GM12874 (cell line): Measurements from ENCODE around the gene MATN1.

ENCODE experiments used
- TF ChIP-seq, protein P1 (sequence below): IDR thresholded peaks from 2 replicates; pipeline ENCODE4 v1.5.1; 2011; ENCODE audit warnings: low read depth, mild to moderate bottlenecking, control low read depth, low read length, moderate library complexity; ENCODE audit not compliant: insufficient read depth

The MATN1 gene

DNA sequence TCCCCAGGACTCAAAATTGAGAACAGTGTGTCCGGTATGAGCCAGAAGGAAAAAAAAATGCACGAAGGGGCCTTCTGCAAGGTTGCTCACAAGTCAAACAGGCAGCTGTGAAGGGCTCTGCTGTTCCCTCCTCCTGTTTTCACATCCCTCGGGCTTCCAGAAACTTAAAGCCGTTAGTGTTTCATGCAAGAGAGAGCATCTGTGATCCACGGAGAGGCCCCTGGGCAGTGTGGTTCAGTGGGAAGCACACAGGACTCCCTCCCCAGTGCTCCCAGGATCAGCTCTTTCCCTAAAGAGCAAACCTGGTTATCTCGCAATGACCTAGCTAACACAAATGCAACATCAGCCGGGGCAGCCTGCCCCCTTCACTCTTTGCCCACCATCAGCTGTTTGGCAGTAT, 2.9 kb upstream of the MATN1 start:
- TF ChIP-seq, protein P1, sequence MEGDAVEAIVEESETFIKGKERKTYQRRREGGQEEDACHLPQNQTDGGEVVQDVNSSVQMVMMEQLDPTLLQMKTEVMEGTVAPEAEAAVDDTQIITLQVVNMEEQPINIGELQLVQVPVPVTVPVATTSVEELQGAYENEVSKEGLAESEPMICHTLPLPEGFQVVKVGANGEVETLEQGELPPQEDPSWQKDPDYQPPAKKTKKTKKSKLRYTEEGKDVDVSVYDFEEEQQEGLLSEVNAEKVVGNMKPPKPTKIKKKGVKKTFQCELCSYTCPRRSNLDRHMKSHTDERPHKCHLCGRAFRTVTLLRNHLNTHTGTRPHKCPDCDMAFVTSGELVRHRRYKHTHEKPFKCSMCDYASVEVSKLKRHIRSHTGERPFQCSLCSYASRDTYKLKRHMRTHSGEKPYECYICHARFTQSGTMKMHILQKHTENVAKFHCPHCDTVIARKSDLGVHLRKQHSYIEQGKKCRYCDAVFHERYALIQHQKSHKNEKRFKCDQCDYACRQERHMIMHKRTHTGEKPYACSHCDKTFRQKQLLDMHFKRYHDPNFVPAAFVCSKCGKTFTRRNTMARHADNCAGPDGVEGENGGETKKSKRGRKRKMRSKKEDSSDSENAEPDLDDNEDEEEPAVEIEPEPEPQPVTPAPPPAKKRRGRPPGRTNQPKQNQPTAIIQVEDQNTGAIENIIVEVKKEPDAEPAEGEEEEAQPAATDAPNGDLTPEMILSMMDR, result no peak

DNA sequence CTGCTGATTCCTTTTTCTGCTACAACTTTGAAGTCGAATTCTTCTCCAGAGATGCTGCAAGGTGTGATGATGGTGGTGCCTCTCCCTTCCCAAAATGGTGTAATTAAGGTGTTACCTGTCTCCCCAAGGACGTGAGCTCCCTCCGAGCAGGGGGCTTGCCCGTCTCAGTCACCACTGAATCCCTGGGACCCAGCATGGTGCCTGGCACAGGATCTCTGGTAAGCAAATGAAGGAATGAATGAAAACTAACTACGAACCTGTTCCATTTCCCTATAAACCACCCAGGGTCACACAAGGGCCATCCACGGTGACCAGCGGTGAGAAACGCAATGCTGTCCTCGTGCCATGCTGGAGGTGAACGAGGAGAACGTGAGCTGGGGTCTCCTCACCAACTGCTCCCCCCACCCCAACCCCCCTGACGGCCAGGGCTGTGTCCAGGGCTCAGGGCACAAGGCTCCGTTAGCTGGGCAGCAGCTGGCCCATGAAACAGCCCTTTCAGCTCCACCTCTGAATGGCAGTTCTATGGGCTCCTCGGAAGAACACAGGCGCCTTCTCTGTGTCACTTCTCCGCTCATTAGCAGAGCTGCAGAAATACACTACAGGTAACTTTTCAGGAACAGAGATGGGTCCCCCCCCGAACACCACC, 2.2 kb upstream of the MATN1 start:
- TF ChIP-seq, protein P1, result no peak

DNA sequence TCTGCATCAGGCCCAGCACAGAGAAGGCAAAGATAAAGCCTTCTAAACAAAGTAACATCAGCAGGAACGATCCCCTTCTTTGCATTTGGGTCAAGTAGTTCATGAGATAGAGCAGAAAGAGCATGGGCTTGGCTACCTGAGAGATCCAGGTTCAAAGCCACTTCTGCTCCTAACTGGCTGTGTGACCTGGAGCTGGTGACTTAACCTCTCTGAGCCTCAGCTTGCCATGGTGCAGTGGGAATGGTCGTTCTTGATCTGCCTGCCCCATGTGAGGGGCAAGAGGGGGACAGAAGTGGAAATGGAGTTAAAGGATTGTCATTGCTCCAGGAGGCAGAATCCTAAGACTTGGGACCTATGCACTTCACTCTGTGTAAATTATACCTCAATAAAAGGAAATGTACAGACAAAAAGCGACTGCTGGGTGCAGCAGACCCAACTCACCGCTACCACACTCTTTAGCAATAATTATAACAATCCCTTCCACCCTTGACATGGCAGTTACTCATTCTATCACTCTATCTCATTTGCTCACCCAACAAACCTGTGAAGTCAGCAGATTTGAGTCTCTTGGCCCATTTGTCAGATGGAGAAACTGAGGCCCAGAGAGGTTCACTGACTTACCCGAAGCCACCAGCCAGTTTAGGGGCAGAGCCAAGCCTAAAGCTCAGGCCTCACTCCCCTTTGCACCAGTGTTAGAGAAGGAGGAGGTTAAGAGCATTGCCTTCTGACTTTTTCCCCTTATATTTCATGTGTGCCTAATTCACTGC, 1.5 kb upstream of the MATN1 start:
- TF ChIP-seq, protein P1, result no peak

DNA sequence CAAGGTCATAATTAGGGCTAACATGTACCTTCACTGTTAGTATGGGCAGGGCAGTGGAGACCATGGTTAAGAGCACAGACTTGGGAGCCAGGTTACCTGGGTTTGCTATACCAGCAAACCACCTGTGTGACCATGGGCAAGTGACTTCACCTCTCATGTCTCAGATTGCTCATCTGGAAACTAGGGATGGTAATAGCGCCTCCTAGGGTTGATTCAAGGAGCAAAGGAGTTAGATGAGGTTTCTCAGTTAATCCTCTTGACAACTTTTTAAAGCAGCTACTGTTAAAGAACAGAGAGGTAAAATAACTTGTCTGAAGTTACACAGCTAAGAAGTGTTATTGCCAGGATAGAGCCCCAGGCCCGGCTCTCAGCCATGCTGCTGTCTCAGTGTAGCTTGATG, 790 bp upstream of the MATN1 start:
- TF ChIP-seq, protein P1, result peak; percentile 45; the same call in 1 of the 2 replicates

DNA sequence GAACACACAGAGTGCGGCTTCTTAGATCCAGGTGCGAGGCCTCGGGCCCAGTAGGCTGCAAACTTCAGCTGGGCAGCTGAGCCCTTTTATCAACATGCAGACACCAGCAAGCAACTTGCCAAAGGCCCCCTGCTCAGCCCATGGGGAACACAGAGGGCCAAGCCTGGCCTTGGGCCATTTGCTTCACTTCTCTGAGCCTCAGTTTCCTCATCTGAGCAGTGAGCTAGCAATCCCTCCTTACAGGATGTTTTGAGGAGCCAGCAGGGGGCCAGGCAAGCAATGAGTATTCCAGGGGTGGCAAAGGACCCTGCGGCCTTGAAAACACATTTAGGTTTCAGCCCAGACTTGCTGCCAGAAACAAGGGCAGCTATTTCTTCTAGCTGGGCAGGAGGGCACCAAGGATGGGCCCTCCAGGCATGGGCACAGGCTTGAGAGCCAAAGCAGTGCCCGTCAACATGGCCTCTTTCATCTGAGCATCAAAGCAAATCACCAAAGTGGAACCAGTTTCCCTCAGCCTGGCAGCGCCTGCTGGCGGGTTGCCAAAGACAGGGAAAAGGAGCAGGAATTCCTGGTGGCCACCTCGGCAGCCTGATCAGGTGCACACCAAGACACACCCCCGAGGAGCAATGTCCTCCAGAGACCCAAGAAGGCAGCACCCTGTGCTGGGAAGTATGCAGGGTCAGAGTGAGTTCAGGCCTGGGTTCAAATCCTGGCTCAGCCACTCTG, 1.4 kb downstream of the MATN1 start:
- TF ChIP-seq, protein P1, result no peak

DNA sequence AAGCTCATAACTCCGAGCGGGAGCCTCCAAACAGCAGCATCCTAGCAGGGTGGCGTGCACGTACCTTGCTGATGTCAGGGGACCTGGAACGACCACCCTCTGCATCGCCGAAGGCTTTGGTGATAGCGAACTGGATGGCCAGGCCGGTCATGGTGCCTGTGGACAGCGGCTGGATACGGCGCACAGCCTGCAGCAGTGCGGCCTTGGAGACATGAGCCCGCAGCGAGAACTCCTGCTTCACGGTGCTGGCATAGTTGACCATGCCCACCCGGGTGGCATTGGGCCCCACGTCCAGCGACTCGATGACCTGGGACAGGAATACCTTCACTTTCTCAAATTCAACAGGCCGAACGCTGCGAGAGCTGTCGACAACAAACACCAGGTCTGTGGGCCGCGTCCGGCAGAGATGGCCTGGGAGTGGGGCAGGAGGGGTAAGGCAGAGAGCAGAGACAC, 2.0 kb downstream of the MATN1 start:
- TF ChIP-seq, protein P1, result no peak

DNA sequence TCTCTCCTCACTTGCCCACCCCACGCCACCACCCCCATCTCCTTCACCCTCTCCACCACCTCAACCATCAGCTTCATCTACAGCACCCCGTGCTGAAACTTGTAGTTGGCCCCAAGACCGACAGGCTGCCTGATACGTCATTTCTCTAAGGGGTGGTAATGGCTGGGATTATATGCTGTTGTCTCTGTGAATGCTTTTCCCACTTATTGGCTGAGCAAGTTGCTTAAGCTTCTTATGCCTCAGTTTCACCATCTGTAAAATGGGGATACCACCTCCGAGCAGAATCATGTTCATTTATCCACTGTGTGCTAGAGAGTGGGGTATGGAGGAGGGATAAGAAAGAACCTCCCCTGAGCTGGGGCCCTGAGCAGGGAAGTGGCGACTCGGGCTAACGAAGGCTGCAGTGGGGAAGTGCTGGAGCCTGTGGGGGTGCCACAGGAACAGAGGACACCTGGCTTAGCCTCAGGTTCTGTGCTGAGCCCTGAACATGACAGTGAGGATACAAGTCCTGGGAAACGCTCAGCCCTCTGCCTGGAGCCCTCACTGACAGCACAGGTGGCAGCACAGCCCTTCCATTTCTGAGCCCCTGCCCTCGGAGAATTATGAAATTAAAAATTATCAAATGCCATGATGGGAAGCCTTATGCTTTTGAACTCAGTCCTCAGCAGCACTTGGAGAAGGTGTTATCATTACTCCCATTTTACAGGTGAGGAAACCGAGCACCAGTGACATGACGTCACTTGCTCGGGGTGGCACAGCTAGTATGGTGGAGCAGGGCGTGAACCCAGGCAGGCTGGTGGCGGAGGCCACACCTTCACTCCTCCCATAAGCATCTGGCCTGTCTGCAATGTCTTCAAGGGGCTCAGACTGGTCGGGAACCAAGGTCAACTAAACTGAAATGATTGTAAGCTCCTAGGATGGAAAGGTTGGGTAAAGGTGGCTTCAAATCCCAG, 2.8 kb downstream of the MATN1 start:
- TF ChIP-seq, protein P1, result no peak
